Cardiac septum (tissue), 1 donor: ENCODE data around the gene ZNF582. TPM values are rescaled to one million over a fixed set of nuclear protein-coding genes. Genes with fewer than 3 reads are reported as not detected.
A peak's percentile ranks its signal among the peaks of the same experiment; 100 is the strongest.

Source experiments
- DNase-seq: peaks from one replicate; pipeline ENCODE4 v3.0.0-alpha.2; 2020; ENCODE audit warnings: low spot score
- intact Hi-C: fragments of 100-400 bp; cut with DNase I; formaldehyde crosslinking; loops from one replicate; pipeline ENCODE4 v1.14.0; 2022
- long read RNA-seq: library from polyadenylated mRNA; unstranded; transcript quantifications from one replicate; pipeline ENCODE4 v2.0.0, GENCODE V29; 2021
- total RNA-seq: library from RNA; stranded (reverse); fragmentation: NEBNext Ultra II Directional; extraction: Animal tissue kit (Norgen Biotek cat#: 25700); gene quantifications from one replicate; pipeline ENCODE4 v1.2.1, GENCODE V29; 2021
- donor health status: DM: no; HTN: no; CAD: no.

ZNF582 gene
- 4.9 TPM for total RNA-seq
- long read RNA-seq, transcript ZNF582-202 (5 exons, 2,053 nt) = major isoform, 6 of 8 reads
- long read RNA-seq, partial matches to known transcripts = 0 of 8 reads
- long read RNA-seq, other reads (novel, unspliced or antisense) = 1 of 8 reads

DNA sequence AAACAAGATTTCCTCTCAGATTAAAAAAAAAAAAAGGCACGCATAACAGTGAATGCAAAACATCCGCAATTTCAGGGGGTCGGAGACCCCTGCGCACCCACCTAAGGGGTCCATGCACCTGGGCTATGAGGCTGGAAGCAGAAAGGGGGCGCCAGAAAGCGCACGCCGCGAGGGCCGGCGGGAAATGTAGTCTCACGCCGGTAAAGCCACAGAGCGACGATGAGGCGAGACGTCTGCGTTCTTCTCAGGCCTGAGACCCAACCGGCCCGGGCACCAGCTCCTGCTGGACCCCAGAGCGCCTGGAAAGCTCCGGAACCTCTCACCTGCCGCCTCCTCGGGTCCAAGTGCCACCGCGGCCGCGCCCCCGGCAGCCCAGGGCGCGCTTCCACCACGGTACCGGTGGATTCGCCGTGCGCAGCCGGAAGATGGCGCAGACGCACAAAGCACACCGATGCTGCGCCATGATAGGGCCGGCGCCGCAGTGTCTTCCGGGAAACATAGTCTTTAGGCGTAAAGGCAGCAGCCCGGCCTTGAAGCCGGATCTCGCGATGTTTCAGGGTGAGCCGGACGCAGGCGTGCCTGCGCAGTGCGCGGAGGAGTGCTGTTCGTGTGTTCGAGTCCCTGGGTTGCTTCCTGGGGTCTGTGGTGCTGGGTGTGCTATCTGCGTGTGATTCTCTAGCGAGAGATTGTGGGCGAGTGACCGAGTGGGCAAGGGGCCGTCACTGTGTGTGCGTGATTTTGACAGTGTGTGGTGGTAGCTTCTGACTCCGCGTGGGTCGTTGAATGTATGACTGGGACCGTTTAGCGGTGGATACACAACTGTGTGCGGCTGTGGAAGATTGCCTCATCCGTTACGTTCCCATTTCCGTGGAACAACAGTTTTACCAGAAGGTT lies at the start of gene ZNF582:
Gene ZNF582 (minus strand): TSS at position 416 of the 894 bp plus-strand sequence. CDS start 1,782 bp downstream, outside the sequence.
- intact Hi-C loops = loop anchor here (1.0 to 10.0 kb wide), 4 partner anchors 11 to 331 kb away; partner anchors contain the start of genes ZFP28, ZNF583 and ZNF835
- peak; percentile 95 for DNase-seq

DNA sequence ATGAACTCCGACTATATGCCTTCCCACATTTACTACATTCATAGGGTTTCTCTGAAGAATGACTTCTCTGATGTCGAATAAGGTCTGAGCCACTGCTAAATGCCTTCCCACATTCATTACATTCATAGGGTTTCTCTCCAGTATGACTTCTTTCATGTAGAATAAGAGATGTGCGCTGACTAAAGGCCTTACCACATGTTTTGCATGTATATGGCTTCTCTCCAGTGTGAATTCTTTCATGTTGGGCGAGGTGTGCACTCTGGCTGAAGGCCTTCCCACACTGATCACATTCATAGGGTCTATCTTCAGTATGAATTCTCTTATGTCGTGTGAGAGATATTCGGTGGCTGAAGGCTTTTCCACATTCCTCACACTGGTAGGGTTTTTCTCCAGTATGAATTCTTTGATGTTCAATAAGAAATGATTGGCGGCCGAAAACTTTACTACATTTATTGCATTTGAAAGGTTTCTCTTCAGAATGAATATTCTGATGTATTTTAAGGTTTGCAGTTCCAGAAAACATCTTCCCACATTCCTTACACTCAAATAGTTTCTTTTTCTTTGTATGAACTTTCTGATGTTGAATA lies 48.0 kb upstream of the ZNF582 start:
- intact Hi-C loops = no loop called here
- DNase-seq = no peak

DNA sequence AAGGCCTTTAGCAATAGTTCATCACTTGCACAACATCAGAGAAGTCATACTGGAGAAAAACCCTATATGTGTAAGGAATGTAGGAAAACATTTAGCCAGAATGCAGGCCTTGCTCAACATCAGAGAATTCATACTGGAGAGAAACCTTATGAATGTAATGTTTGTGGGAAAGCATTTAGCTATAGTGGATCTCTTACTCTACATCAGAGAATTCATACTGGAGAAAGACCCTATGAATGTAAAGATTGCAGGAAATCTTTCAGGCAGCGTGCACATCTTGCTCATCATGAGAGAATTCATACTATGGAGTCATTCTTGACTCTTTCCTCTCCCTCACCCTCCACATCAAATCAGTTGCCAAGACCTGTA lies 30.6 kb upstream of the ZNF582 start:
- no peak for DNase-seq
- intact Hi-C loops = no loop called here

DNA sequence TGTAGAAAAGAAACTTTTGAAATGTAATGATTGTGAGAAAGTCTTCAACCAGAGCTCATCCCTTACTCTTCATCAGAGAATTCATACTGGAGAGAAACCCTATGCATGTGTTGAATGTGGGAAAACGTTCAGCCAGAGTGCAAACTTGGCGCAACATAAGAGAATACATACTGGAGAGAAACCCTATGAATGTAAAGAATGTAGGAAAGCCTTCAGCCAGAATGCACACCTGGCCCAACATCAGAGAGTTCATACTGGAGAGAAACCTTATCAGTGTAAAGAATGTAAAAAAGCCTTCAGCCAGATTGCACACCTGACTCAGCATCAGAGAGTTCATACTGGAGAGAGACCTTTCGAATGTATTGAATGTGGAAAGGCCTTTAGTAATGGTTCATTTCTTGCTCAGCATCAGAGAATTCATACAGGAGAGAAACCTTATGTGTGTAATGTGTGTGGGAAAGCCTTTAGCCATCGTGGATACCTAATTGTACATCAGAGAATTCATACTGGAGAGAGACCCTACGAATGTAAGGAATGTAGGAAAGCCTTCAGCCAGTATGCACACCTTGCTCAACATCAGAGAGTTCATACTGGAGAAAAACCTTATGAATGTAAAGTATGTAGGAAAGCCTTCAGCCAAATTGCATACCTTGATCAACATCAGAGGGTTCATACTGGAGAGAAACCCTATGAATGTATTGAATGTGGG lies 30.1 kb upstream of the ZNF582 start:
- intact Hi-C loops = no loop called here
- DNase-seq = no peak

DNA sequence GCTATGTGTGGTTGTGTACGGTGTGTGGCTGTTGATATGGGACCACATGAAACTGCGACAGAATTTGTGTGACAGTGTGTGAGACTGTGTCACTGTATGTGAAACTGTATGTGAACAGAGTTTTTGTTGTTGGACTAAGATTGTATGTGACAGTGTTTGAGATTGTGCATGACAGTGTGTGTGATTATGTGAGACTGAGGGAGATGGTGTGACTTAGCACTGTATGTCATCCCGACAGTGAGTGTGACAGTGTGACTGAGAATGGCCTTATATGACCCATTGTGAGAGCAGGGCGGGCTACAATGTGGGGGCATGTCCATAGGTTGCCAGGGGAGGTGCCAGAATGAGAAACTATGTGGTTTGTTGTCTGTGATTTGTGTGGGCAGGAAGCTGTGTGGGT lies 11.7 kb upstream of the ZNF582 start:
- DNase-seq = no peak
- intact Hi-C loops = no loop called here

DNA sequence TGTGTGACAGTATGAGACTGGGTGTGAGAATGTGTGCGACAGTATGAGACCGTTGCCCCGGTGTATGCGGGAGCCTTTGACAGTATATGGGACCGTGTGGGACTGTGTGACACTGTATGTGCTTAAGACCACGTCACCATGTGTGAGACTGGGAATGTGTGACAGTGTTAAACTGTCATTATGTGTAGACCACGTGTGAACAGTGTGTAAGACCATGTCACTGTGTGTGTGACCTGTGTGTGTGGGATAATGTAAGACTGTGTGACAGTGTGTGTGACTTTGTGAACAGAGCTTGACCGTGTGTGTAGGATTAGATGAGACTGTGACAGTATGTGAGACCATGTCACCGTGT lies 11.3 kb upstream of the ZNF582 start:
- intact Hi-C loops = loop anchor here (1.0 to 5.0 kb wide), 3 partner anchors 11 to 193 kb away; partner anchors contain the start of genes ZNF582 and ZNF71
- no peak for DNase-seq

DNA sequence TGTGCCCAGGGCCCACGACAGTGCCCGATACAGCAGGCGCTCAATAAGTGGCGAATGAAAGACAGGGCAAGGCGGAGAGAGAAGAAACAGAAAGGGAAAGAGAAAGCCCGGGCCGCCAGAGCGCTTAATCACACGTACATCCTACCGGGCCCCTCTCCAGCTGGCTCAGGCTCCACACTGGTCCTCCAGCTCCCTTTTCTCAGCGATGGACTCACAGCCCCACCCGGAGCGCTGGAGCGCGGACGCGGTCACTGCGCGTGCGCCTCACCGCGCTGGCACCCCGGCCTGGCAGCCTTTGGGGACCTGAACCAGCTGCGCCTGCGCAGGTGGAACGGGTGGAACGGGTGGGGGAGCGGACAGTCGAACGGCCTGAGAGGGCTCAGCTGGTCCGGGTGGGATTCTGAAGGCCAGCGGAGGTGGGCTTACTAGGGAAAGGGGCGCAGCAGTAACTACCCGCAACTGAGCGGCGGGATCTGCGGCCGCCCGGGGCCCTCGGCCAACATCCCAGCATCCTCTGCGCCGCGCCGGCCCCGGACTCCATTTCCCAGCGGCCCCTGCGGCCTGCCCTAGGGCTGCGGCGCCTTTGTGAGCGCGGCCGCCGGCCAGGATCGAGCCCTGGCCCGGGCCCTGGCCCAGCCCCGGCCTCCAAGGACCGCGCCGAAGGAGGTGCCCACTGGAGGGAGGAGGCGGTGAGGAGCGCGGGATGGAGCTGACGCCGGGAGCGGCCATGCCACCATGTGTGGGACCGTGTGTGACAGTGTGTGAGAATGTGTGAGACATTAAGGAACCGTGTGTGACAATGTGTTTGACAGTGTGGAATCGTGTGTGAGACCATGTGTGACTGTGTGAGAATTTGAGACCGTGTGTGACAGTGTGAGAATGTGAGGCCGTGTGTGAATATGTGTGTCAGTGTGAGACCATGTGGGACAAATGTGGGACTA lies 10.7 kb upstream of the ZNF582 start, which contains the start of gene ZNF583:
Gene ZNF583 (plus strand): TSS at position 569 of the 941 bp plus-strand sequence. CDS start 2,783 bp downstream, outside the sequence.
- DNase-seq = peak; percentile 96
- intact Hi-C loops = loop anchor here (1.0 to 5.0 kb wide), 3 partner anchors 11 to 193 kb away; partner anchors contain the start of genes ZNF582 and ZNF71

DNA sequence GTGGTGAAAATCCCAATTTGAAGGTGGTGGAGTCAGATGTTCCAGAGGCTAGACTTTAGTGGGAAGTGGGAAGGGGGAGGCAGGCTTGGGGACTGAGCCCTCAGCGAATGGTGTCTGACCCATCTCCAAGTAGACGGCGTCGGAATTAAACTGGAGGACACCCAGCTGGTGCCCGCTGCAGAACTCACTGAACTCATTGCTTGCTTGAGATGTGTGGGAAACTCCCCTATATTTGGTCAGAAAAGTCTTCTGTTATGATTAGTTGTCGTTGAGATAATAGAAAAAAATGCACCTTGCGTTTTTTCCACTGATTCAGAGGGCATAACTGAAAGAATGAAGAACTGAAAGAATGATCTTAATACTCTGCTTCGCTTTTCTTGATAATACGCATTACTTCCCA lies 9.9 kb upstream of the ZNF582 start:
- intact Hi-C loops = loop anchor here (5.0 kb wide), 1 partner anchor 194 kb away; the partner anchor contains the start of gene ZNF71
- DNase-seq = no peak

DNA sequence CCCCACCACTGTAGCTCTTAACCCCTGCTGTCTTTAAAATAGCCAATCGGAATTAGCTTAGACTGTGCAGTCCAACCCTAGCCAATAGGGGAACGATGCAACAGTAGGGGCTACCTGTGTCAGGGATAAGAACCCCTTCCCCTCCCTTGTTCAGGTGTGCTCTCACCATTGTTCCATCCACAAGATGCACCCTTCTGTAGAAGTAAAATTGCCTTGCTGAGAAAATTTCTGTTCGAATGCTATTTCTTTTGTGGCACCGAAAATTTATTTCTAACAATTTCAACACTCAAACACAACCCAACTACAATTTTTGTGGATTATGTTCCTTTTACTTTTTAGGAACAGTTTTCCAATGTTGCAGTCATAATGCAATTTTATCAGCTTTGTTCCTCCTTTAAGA lies 7.2 kb upstream of the ZNF582 start:
- no peak for DNase-seq
- intact Hi-C loops = loop anchor here (5.0 kb wide), 1 partner anchor 197 kb away; the partner anchor contains the start of gene ZNF71

DNA sequence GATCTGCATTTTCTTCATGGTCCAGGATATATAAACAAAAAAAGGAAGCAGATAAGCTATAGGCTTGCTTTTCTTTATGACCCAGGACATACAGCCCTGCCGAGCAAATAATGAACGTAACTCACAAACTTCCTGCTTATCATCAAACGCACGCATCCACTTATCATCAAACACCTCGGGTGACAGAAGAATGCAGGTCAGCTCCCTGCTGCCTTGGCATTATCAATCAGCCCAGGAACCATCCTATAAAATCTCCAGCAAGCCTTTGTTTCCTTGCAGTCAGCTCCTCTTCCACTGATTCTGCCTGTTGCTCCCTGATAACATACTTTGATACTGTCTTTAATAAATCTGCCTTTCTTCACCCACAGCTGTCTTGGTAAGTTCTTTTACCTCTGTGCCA lies 5.5 kb upstream of the ZNF582 start:
- DNase-seq = no peak
- intact Hi-C loops = loop anchor here (10.0 kb wide), 1 partner anchor 326 kb away; no protein-coding TSS in a partner anchor

DNA sequence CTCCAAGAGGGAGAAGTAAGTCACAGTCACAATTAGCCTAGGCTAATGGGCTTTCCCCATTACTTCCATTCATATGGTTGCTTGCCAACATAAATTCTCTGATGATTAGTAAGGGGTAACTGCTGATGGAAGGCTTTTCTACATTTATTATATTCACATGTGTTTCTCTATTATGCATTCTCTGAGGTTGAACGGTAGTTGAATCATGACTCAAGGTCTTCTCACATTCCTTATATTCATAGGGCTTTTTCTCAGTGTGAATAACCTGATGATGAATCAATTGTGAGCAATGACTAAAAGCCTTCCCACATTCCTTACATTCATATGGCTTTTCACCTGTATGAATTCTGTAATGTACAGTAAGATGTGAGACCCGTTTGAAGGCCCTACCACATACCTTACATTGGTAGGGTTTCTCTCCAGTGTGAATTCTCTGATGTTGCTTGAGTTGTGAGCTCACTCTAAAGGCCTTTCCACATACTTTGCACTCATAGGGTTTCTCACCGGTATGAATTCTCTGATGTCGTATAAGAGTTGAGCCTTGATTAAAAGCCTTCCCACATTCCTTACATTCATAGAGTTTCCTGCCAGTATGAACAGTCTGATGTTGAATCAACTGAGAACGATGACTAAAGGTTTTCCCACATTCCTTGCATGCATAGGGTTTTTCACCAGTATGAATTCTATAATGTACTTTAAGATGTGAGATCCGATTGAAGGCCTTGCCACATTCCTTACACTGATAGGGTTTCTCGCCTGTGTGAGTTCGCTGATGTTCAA lies 9.3 kb downstream of the ZNF582 start:
- no peak for DNase-seq
- intact Hi-C loops = no loop called here

DNA sequence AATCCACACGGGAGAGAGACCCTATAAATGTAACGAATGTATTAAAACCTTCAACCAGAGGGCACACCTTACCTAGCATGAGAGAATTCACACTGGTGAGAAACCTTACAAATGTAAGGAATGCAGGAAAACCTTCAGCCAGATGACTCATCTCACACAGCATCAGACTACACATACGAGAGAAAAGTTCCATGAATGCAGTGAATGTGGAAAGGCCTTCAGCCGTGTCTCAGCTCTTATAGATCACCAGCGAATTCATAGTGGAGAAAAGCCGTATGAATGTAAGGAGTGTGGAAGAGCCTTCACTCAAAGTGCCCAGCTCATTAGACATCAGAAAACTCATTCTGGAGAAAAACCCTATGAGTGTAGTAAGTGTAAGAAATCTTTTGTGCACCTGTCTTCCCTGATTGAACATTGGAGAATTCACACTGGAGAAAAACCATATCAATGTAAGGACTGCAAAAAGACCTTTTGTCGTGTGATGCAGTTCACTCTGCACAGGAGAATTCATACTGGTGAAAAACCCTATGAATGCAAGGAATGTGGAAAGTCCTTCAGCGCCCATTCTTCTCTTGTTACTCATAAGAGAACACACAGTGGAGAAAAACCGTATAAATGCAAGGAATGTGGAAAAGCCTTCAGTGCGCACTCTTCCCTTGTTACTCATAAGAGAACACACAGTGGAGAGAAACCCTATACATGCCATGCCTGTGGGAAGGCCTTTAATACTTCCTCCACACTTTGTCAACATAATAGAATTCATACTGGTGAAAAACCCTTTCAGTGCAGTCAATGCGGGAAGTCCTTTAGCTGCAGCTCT lies 16.0 kb downstream of the ZNF582 start:
- intact Hi-C loops = no loop called here
- no peak for DNase-seq

DNA sequence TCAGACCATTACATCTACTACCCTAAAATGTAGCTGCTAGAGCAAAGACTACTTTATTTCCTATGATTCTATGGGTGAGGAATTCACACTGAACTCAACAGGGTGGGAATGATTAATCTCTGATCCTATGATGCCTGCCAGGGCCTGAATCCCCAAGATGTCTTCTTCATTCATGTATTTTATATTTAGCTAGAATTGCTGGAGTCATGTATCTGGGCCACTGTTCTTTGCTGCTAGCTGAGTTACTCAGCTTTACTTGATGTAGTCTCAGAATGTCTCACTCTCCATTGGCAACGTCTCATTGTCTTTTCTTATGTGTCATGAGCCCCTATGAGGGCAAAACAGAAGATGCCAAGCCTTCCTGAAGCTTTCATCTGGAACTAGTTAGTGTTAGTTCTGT lies 21.1 kb downstream of the ZNF582 start:
- no peak for DNase-seq
- intact Hi-C loops = no loop called here

DNA sequence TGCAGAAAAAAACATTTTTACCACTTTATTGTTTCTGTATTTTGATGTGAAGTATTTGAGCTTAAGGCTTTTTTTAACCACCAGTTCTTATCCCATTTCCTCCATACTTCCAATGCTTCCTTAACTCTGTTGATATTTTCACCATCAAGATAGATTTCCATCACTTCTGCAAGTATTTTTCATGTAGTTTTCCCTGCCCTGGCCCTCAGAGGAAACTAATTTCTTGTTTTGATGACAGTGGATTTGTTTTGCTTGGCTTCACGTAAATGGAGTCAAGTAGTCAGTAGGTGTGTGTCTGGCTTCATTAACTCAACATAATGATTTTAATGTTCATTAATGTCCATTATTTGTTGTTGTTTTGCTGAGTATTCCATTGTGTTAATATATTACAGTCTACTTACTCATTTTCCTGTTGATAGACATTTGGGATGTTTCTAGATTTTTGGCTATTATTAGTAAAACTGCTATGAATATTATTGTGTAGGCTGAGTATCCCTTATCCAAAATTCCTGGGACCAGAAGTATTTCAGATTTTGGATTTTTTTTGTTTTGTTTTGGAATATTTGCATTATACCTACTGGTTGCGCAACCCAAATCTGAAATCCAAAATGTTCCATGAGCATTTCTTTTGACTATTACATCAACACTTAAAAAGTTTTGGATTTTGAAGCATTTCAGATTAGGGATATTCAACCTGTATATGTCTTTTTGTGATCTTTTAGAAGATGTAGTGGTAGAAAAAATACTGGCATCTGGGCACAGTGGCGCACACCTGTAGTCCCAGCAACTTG lies 23.3 kb downstream of the ZNF582 start:
- intact Hi-C loops = no loop called here
- no peak for DNase-seq

DNA sequence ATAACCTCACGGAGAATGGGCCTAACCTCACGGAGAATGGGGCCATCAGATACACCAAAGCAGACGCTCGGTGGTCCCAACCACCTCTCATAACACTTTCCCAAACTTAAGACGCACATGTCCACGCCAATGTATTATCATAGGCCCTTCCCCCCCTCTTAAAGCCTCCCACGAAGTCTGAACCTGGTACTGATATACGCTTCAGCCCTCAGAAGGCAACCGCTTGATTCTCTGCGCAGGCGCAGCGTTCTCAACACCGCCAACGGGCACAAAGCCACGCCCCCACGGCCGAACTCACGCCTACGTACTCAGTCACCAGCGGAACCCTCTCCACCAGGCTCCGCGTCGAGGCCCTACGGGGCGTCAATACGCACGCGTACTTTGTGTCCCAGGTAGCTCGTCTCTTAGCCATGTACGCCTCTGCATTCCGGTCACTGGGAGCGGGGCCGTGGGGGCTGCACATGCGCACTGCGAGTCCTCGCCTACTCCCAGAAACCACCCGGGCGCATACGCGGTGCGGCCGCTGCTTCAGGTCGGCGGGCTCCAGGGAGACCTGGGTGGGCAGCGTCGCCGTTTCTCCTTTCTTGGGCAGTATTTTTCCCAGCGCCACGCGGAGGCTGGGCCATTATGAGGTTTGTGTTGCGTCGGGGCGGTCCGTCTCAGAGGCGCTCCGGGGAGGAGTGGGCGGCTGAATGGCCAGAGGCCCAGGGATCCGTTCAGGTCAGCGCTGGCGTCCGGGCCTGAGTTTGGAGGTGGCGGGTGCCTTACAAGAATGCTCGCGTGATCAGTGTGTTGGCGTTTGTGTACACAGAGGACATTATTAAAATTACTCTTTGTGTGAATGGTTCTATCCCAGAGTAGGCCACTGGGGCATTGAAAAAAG lies 25.3 kb downstream of the ZNF582 start:
- peak; percentile 96 for DNase-seq
- intact Hi-C loops = no loop called here
